HG03520 (cell line): ENCODE results near the gene CNTNAP2.

Experiments
- ATAC-seq: cut with Tn5 transposase; IDR thresholded peaks from one replicate; pipeline ENCODE4 v1.9.1; 2021; ENCODE audit warnings: mild to moderate bottlenecking, moderate library complexity; ENCODE audit not compliant: unreplicated experiment

The CNTNAP2 gene

GRCh38 chr7:148107443-148108127, 1991.0 kb downstream of the CNTNAP2 start:
- ATAC-seq, result no peak

GRCh38 chr7:148108381-148108780, 1991.8 kb downstream of the CNTNAP2 start:
- no peak for ATAC-seq

- ATAC-seq, result no peak
These were observed 1993.7 kb downstream of the CNTNAP2 start for GRCh38 chr7:148110097-148110868.

GRCh38 chr7:148114804-148115203, 1998.2 kb downstream of the CNTNAP2 start:
- ATAC-seq, result no peak

GRCh38 chr7:148115308-148115707, 1998.7 kb downstream of the CNTNAP2 start:
- no peak for ATAC-seq

GRCh38 chr7:148116195-148116594, 1999.6 kb downstream of the CNTNAP2 start:
- ATAC-seq, result no peak

- no peak for ATAC-seq
These were observed 2000.3 kb downstream of the CNTNAP2 start for GRCh38 chr7:148116829-148117403.

- no peak for ATAC-seq
These were observed 2001.8 kb downstream of the CNTNAP2 start for GRCh38 chr7:148118371-148118770.

GRCh38 chr7:148121401-148121800, 2004.8 kb downstream of the CNTNAP2 start:
- no peak for ATAC-seq

- ATAC-seq, result no peak
These were observed 2005.2 kb downstream of the CNTNAP2 start for GRCh38 chr7:148121847-148122246.

- no peak for ATAC-seq
These were observed 2007.9 kb downstream of the CNTNAP2 start for GRCh38 chr7:148124477-148124876.

GRCh38 chr7:148127374-148127773, 2010.8 kb downstream of the CNTNAP2 start:
- ATAC-seq, result no peak

GRCh38 chr7:148129023-148129422, 2012.4 kb downstream of the CNTNAP2 start:
- ATAC-seq, result no peak

GRCh38 chr7:148135116-148135515, 2018.5 kb downstream of the CNTNAP2 start:
- no peak for ATAC-seq

- no peak for ATAC-seq
These were observed 2019.4 kb downstream of the CNTNAP2 start for GRCh38 chr7:148135997-148136396.

- ATAC-seq, result no peak
These were observed 2026.2 kb downstream of the CNTNAP2 start for GRCh38 chr7:148142660-148143248.

- ATAC-seq, result no peak
These were observed 2028.2 kb downstream of the CNTNAP2 start for GRCh38 chr7:148144827-148145226.

GRCh38 chr7:148146346-148146745, 2029.7 kb downstream of the CNTNAP2 start:
- ATAC-seq, result no peak

GRCh38 chr7:148147438-148147837, 2030.8 kb downstream of the CNTNAP2 start:
- no peak for ATAC-seq

- no peak for ATAC-seq
These were observed 2031.9 kb downstream of the CNTNAP2 start for GRCh38 chr7:148148456-148148855.

GRCh38 chr7:148149730-148150129, 2033.1 kb downstream of the CNTNAP2 start:
- ATAC-seq, result no peak

GRCh38 chr7:148151778-148152177, 2035.2 kb downstream of the CNTNAP2 start:
- no peak for ATAC-seq
